Tibial artery (tissue), 4 donors: ENCODE results near the gene SEMA6A.

ENCODE experiments used
- DNase-seq, 2 donors: peaks; one replicate each; pipeline ENCODE4 v3.0.0-alpha.2; 2019
- H3K27ac ChIP-seq, 2 donors: fragments of 200-600 bp; sonication (generic) in 1 of 2; 1 replicate in 1 of 2; 2 replicates in 1 of 2; pipeline ENCODE4 v1.5.1; 2018 to 2019; ENCODE audit warnings: mild to moderate bottlenecking in 1 of 2
- H3K27me3 ChIP-seq, 2 donors: fragments of 200-600 bp; sonication (generic) in 1 of 2; one replicate each; pipeline versions ENCODE4 v1.5.1 to v1.6.0; 2016 to 2019
- H3K36me3 ChIP-seq, 3 donors: fragments of 200-600 bp; sonication (generic) in 2 of 3; one replicate each; pipeline ENCODE4 v1.5.1; 2016 to 2019; ENCODE audit warnings: mild to moderate bottlenecking in 2 of 3
- H3K4me1 ChIP-seq, 4 donors: fragments of 200-600 bp; sonication (generic) in 2 of 4; 1 replicate in 3 of 4; 2 replicates in 1 of 4; pipeline ENCODE4 v1.5.1; 2016 to 2019
- H3K4me3 ChIP-seq, 2 donors: fragments of 200-600 bp; sonication (generic) in 1 of 2; 1 replicate in 1 of 2; 2 replicates in 1 of 2; pipeline ENCODE4 v1.5.1; 2018 to 2019; ENCODE audit warnings: mild to moderate bottlenecking in 2 of 2
- H3K9me3 ChIP-seq, 3 donors: fragments of 200-600 bp; sonication (generic) in 1 of 3; one replicate each; pipeline ENCODE4 v1.5.1; 2016 to 2019
- CTCF ChIP-seq, 2 experiments: fragments of 200-600 bp in 1 of 2; fragments of 450-650 bp in 1 of 2; IDR thresholded peaks; one replicate each; pipeline ENCODE4 v1.5.1; 2017 to 2019; ENCODE audit warnings: antibody characterized with exemption in 2 of 2, mild to moderate bottlenecking in 1 of 2, moderate library complexity in 1 of 2
- intact Hi-C: fragments of 100-400 bp; cut with DNase I; formaldehyde crosslinking; loops from one replicate; pipeline ENCODE4 v1.15.0; 2023; ENCODE audit warnings: low total_unique reads

SEMA6A gene

DNA sequence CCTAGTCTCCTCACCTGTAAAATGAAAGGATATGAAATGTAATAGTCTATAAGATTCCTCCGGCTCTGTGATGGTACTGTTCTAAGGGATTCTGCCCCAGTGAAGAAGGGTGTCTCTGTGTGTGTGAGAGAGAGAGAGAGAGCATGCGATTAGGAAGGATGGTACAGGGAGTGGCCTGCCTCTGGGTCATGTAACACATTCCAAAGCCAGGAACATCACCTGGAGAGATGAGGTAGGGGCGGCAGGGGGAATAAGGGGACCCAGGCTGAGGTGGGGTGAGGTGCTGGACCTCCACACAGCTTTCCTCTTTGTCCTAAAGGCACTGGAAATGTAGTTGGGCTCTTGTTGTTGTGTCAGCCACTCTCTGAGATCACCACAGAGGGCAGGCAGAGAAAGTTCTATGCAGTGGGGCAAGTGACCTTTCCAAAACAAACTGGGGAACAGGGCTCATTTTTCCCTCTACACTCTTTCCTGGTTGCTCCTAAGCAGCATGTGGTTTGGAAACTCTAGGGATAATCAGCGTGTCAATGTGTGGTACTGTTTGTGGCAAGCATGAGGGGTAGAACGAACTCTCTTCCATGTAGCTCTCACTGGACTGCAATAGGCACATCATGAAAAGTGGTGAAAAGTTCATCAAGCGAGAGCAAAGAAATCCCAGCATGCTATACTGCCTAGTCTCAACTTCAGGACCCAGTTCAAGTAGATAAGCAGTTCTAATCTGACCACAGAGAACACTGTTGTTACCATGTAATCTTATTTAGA lies 65.0 kb downstream of the SEMA6A start:
- Histone ChIP-seq H3K4me1 (peaks cover 0 to 17% (median 6%) of the 10 kb centered on the region in 4 donors), H3K27ac (no peak overlapping the region), H3K27me3 (no peaks in the 10 kb centered on the region), H3K9me3 (no peaks in the 10 kb centered on the region), H3K4me3 (no peak overlapping the region), H3K36me3 (no peaks in the 10 kb centered on the region)
- no peak for TF ChIP-seq CTCF (IDR thresholded peaks at IDR 0.05)
- intact Hi-C loops = no loop called here
- no peak for DNase-seq

GRCh38 chr5:116508835-116509234 lies 65.8 kb downstream of the SEMA6A start:
- DNase-seq = no peak
- H3K27me3 ChIP-seq = no peaks in the 10 kb centered on the region

DNA sequence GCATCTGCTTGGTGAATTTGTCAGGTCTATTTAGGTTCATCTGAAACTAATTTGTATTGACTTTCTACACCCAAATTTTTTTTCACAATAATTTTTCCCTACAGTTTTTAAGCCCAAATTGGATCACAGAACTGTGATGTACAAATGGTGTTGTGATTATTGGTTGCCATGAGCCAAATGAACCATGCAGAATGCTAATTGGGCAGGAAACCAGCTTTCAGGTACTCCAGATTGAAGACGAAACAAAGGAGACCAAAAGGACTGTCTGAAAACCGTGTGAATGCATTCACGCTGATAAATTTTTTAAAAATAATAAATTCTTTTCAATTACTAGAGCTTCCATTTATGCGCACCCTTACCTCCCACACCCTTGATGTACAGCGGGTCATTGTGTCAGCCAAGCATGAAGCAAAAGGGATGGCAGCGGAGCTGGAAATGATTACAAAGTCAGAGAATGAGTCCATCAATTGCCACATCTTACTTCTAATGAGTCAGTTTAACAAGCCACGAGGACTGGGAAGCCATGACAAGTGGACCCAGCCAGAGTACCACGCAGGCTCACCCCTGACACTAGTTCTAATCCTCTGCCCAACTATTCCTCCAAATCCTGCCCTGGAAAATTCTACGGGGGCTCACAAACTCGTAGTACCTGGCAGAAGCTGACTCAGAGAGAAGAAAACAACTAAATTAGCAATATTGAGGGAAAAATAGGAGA lies 66.5 kb downstream of the SEMA6A start:
- TF ChIP-seq CTCF (IDR thresholded peaks at IDR 0.05) = no peak

More at GRCh38 chr5:116508835-116509234, 65.8 kb downstream of the SEMA6A start:
- Histone ChIP-seq H3K36me3 (no peaks in the 10 kb centered on the region), H3K4me1 (peaks cover 0 to 17% (median 6%) of the 10 kb centered on the region in 4 donors), H3K27ac (no peak overlapping the region), H3K9me3 (no peaks in the 10 kb centered on the region), H3K4me3 (no peak overlapping the region)
- intact Hi-C loops = no loop called here
- no peak for TF ChIP-seq CTCF (IDR thresholded peaks at IDR 0.05)

GRCh38 chr5:116507051-116507537 lies 67.5 kb downstream of the SEMA6A start:
- Histone ChIP-seq H3K27me3 (no peaks in the 10 kb centered on the region), H3K36me3 (no peaks in the 10 kb centered on the region), H3K9me3 (no peaks in the 10 kb centered on the region), H3K27ac (no peak overlapping the region), H3K4me3 (no peak overlapping the region), H3K4me1 (peaks cover 0 to 21% (median 10%) of the 10 kb centered on the region in 4 donors)
- no peak for TF ChIP-seq CTCF (IDR thresholded peaks at IDR 0.05)
- intact Hi-C loops = no loop called here
- no peak for DNase-seq

More for the DNA sequence above, 66.5 kb downstream of the SEMA6A start:
- no peaks in the 10 kb centered on the region for H3K27me3 ChIP-seq
- no peak overlapping the region for H3K27ac ChIP-seq
- intact Hi-C loops = no loop called here
- H3K36me3 ChIP-seq = no peaks in the 10 kb centered on the region
- no peaks in the 10 kb centered on the region for H3K9me3 ChIP-seq
- DNase-seq = no peak
- no peak overlapping the region for H3K4me3 ChIP-seq
- H3K4me1 ChIP-seq = peaks cover 0 to 17% (median 6%) of the 10 kb centered on the region in 4 donors

DNA sequence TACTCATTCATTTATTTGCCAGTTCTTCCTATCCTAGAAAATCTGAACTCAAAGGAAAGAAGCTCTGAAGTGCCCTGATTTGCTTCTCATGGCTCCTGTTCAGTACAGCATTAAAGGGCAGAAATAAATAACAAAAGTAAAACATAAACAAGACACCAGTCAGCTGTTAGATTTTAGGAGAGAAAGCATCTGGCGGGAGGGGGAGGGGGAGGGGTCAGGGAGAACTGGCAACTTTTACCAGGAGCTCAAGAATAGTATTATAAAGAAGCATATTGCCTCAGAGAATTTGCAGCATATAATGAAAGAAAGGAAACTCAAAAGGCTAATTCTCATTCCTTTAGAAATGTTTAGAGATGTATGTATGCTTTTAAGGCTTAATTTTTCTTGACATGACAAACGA lies 68.1 kb downstream of the SEMA6A start:
- intact Hi-C loops = no loop called here
- Histone ChIP-seq H3K9me3 (no peaks in the 10 kb centered on the region), H3K27me3 (no peaks in the 10 kb centered on the region), H3K4me1 (peaks cover 0 to 21% (median 10%) of the 10 kb centered on the region in 4 donors), H3K27ac (no peak overlapping the region), H3K4me3 (no peak overlapping the region), H3K36me3 (no peaks in the 10 kb centered on the region)
- TF ChIP-seq CTCF (IDR thresholded peaks at IDR 0.05) = no peak
- DNase-seq = no peak
